K562 (cell line): Measurements from ENCODE around the gene STON1. TPM values are rescaled to one million over a fixed set of nuclear protein-coding genes. Genes with fewer than 3 reads are reported as not detected.

Source experiments
- ATAC-seq: fragments of 200-7000 bp; cut with Tn5 transposase; 3 replicates; pipeline ENCODE4 v1.9.1; 2020; ENCODE audit warnings: moderate library complexity
- BruUV-seq: library from RNA; stranded (reverse); fragments of 400-500 nt; replicated peaks from 2 replicates; lab custom pipeline; 2021; lab: Mats Ljungman, UMichigan
- CTCF ChIA-PET: fragments of 300-600 bp; formaldehyde crosslinking; extraction: SDS; loops from one replicate; lab custom pipeline; 2021; ENCODE audit warnings: low intra/inter-chr PET ratio; lab: Yijun Ruan, JAX
- POLR2A ChIA-PET: fragments of 300-600, 350-650 bp; sonication (Branson Sonifier 250); formaldehyde crosslinking; extraction: SDS; loops from one replicate; lab custom pipeline; 2021; ENCODE audit warnings: antibody characterized with exemption, inconsistent platforms; lab: Yijun Ruan, JAX
- DNase-seq, 4 experiments: peaks; one replicate each; pipeline versions ENCODE4 v3.0.0 to v3.0.0-alpha.2; 2011 to 2018; ENCODE audit warnings: low spot score in 3 of 4, mixed read lengths in 3 of 4; ENCODE audit errors: extremely low read depth in 1 of 4
- FAIRE-seq: peaks from 2 replicates; lab custom pipeline; 2011; peaks lifted over from hg19 to GRCh38; lab: Jason Lieb, UNC
- H2AFZ ChIP-seq: 2 replicates; pipeline ENCODE4 v1.6.0; 2011; ENCODE audit warnings: low read depth, low read length, control low read depth, inconsistent platforms
- H3K27ac ChIP-seq: fragments of 200-600 bp; 3 replicates; pipeline ENCODE4 v1.8.0; 2011; ENCODE audit warnings: low read depth, mild to moderate bottlenecking, control low read depth, inconsistent platforms, low read length, moderate library complexity, mixed read lengths; ENCODE audit errors: extremely low read depth
- H3K27me3 ChIP-seq, 2 experiments: fragments of 300-600 bp in 1 of 2; 2 replicates in 1 of 2; 3 replicates in 1 of 2; pipeline versions ENCODE4 v1.6.0 to v1.8.0; 2011; ENCODE audit warnings: inconsistent platforms in 2 of 2, low read length in 2 of 2, mild to moderate bottlenecking in 1 of 2, mixed read lengths in 1 of 2, moderate library complexity in 1 of 2; ENCODE audit not compliant: control insufficient read depth in 2 of 2, insufficient read depth in 2 of 2
- H3K36me3 ChIP-seq: fragments of 300-600 bp; 3 replicates; pipeline ENCODE4 v1.8.0; 2011; ENCODE audit warnings: mild to moderate bottlenecking, low read length, inconsistent platforms; ENCODE audit not compliant: control insufficient read depth, insufficient read depth
- H3K4me1 ChIP-seq, 2 experiments: fragments of 200-600 bp in 1 of 2; replicated peaks in 1 of 2; 2 replicates in 1 of 2; 3 replicates in 1 of 2; pipeline versions ENCODE4 v1.5.1 to v1.8.0; 2011; ENCODE audit warnings: inconsistent platforms in 2 of 2, low read length in 2 of 2, mild to moderate bottlenecking in 1 of 2, mixed read lengths in 1 of 2, moderate library complexity in 1 of 2; ENCODE audit not compliant: control insufficient read depth in 2 of 2, insufficient read depth in 2 of 2
- H3K4me2 ChIP-seq: 2 replicates; pipeline ENCODE4 v1.6.1; 2011; ENCODE audit warnings: low read length, control low read depth, inconsistent platforms, mixed read lengths; ENCODE audit not compliant: insufficient read depth
- H3K4me3 ChIP-seq: fragments of 200-600 bp; sonication (generic), shearing (Covaris generic); 2 replicates; pipeline ENCODE4 v1.5.1; 2016; ENCODE audit warnings: control low read depth, inconsistent platforms
- H3K79me2 ChIP-seq: fragments of 200-600 bp; 3 replicates; pipeline ENCODE4 v1.8.0; 2011; ENCODE audit warnings: low read length, inconsistent platforms; ENCODE audit not compliant: control insufficient read depth, insufficient read depth
- H3K9ac ChIP-seq, 2 experiments: 2 replicates each; pipeline versions ENCODE4 v1.6.0 to v1.6.1; 2011; ENCODE audit warnings: low read depth in 2 of 2, low read length in 2 of 2, control low read depth in 1 of 2, inconsistent platforms in 1 of 2, mild to moderate bottlenecking in 1 of 2, mixed read lengths in 1 of 2; ENCODE audit not compliant: insufficient read depth in 1 of 2
- H3K9me1 ChIP-seq: one replicate; pipeline ENCODE4 v1.6.0; 2011; ENCODE audit warnings: inconsistent platforms, mild to moderate bottlenecking, low read length, moderate library complexity; ENCODE audit not compliant: control insufficient read depth, insufficient read depth
- H3K9me3 ChIP-seq: replicated peaks from 2 replicates; pipeline ENCODE4 v1.5.1; 2011; ENCODE audit warnings: low read depth, low read length, inconsistent platforms; ENCODE audit not compliant: control insufficient read depth, insufficient read depth
- H4K20me1 ChIP-seq: replicated peaks from 2 replicates; pipeline ENCODE4 v1.6.1; 2011; ENCODE audit warnings: low read length, inconsistent platforms, mixed read lengths; ENCODE audit not compliant: control insufficient read depth, insufficient read depth
- BHLHE40 ChIP-seq: IDR thresholded peaks from 2 replicates; pipeline ENCODE4 v1.6.1; 2011; ENCODE audit warnings: low read length, improper control_type of control experiment
- CHD1 ChIP-seq: fragments of 200-600 bp; sonication (generic); IDR thresholded peaks from one replicate; pipeline ENCODE4 v1.6.1; 2012; ENCODE audit warnings: mild to moderate bottlenecking, moderate library complexity, low read length, inconsistent platforms
- ELK3 ChIP-seq: fragments of 450-650 bp; formaldehyde crosslinking; IDR thresholded peaks from 2 replicates; pipeline ENCODE4 v1.4.0; 2020; ENCODE audit warnings: mild to moderate bottlenecking
- HNRNPH1 ChIP-seq: fragments of 200-400 bp; formaldehyde crosslinking; optimal IDR thresholded peaks from 2 replicates; pipeline ENCODE3; 2017; ENCODE audit warnings: low read depth, mild to moderate bottlenecking, low read length, moderate library complexity
- ILF3 ChIP-seq: fragments of 450-650 bp; IDR thresholded peaks from 2 replicates; pipeline ENCODE4 v1.6.1; 2018; ENCODE audit warnings: antibody characterized with exemption, mild to moderate bottlenecking, moderate library complexity, borderline replicate concordance
- KDM4B ChIP-seq, 2 experiments: fragments of 450-650 bp in 1 of 2; sonication (generic) in 1 of 2; IDR thresholded peaks; 2 replicates each; pipeline ENCODE4 v1.6.1; 2016 to 2017; ENCODE audit warnings: borderline replicate concordance in 2 of 2, antibody characterized with exemption in 1 of 2, low read depth in 1 of 2, mild to moderate bottlenecking in 1 of 2
- NFATC3 ChIP-seq: fragments of 450-650 bp; IDR thresholded peaks from 2 replicates; pipeline ENCODE4 v1.6.1; 2017; ENCODE audit warnings: mild to moderate bottlenecking
- NFIX ChIP-seq: fragments of 250-450 bp; sonication (Bioruptor Pico); IDR thresholded peaks from 2 replicates; pipeline ENCODE4 v1.4.0; 2020; ENCODE audit warnings: low read depth, mild to moderate bottlenecking, moderate library complexity
- NR4A1 ChIP-seq, 2 experiments: fragments of 250-450 bp in 1 of 2; fragments of 450-650 bp in 1 of 2; sonication (Bioruptor Pico) in 1 of 2; IDR thresholded peaks; 2 replicates each; pipeline versions ENCODE4 v1.4.0 to v1.6.1; 2016 to 2020; ENCODE audit warnings: mild to moderate bottlenecking in 2 of 2, missing compliant biosample characterization in 1 of 2, missing genetic modification characterization in 1 of 2, moderate library complexity in 1 of 2
- PURB ChIP-seq: sonication (generic); formaldehyde crosslinking; IDR thresholded peaks from 2 replicates; pipeline ENCODE4 v1.9.0; 2021; ENCODE audit warnings: low read depth, mild to moderate bottlenecking, missing genetic modification reagents
- RFX1 ChIP-seq: fragments of 450-650 bp; IDR thresholded peaks from 2 replicates; pipeline ENCODE4 v1.6.1; 2016; ENCODE audit warnings: mild to moderate bottlenecking, moderate library complexity
- SETDB1 ChIP-seq: IDR thresholded peaks from one replicate; pipeline ENCODE4 v1.6.1; 2012; ENCODE audit warnings: low read length, control low read depth, inconsistent platforms
- TGIF2 ChIP-seq: sonication (generic); formaldehyde crosslinking; IDR thresholded peaks from 2 replicates; pipeline ENCODE4 v1.8.1; 2022; ENCODE audit warnings: mild to moderate bottlenecking, missing genetic modification reagents, moderate library complexity
- ZFP30 ChIP-seq: fragments of 250-450 bp; sonication (Bioruptor Pico); IDR thresholded peaks from 2 replicates; pipeline ENCODE4 v1.8.0; 2022; ENCODE audit warnings: moderate library complexity, mild to moderate bottlenecking, inconsistent platforms, borderline replicate concordance
- ZHX1 ChIP-seq: fragments of 150-350 bp; conservative IDR thresholded peaks from 2 replicates; pipeline ENCODE4 v1.6.1; 2014; ENCODE audit warnings: low read length
- ZNF3 ChIP-seq: fragments of 250-450 bp; sonication (Bioruptor Pico); IDR thresholded peaks from 2 replicates; pipeline ENCODE4 v1.5.0; 2021; ENCODE audit warnings: mild to moderate bottlenecking, moderate library complexity
- ZNF512 ChIP-seq: IDR thresholded peaks from 2 replicates; pipeline ENCODE4 v1.6.1; 2016; ENCODE audit warnings: missing genetic modification characterization, missing compliant biosample characterization
- WGBS: fragments of 100-300 bp; shearing (Covaris generic); methylation state at CpG from one replicate; pipeline ENCODE4 v1.1.6; 2016; ENCODE audit warnings: low coverage, mixed read lengths; ENCODE audit not compliant: insufficient coverage; ENCODE audit errors: missing lambda C conversion rate; 5-methylcytosine and 5-hydroxymethylcytosine counted together
- in situ Hi-C: fragments of 300-500 bp; cut with MboI; formaldehyde crosslinking; loops from 4 replicates; pipeline ENCODE4 v1.15.0; 2018; ENCODE audit warnings: inconsistent platforms, mixed read lengths
- intact Hi-C: fragments of 100-400 bp; cut with micrococcal nuclease; formaldehyde crosslinking; loops from 2 replicates; pipeline ENCODE4 v1.14.2; 2022
- polyA plus RNA-seq, 8 experiments: library from polyadenylated mRNA; depleted of rRNA in 4 of 8; stranded (reverse) in 5 of 8; unstranded in 3 of 8; fragments of >200 nt; fragmentation: Nextera tagmentation in 2 of 8; fragmentation: Illumina TruSeq in 1 of 8; extraction: Ambion mirVana in 2 of 8; extraction: Trizol in 1 of 8; gene quantifications; 2 replicates each; pipeline versions ENCODE4 v1.2.1 to v1.2.3, GENCODE V29; 2011 to 2014; ENCODE audit warnings: inconsistent platforms in 1 of 8, missing spikeins in 1 of 8
- total RNA-seq, 7 experiments: library from RNA; depleted of rRNA in 6 of 7; stranded (reverse); fragments of >200 nt in 6 of 7; fragmentation: Illumina TruSeq in 2 of 7; extraction: Trizol in 2 of 7; gene quantifications; 2 replicates each; pipeline versions ENCODE4 v1.2.1 to v1.2.3, GENCODE V29; 2011 to 2021; ENCODE audit warnings: low replicate concordance in 1 of 7

The STON1 gene
- total and polyA plus RNA-seq, 9 of the 15 experiments (the other 6 are each of a cell fraction or from before 2014, with no cell fraction given): 0.07 to 1.2 (median 0.55) TPM

GRCh38 chr2:48587961-48588360, 58.0 kb downstream of the STON1 start:
- ATAC-seq (no peak), DNase-seq (no peak), FAIRE-seq (no peak)
- Histone ChIP-seq H3K36me3 (no peaks in the 10 kb centered on the region), H3K4me3 (no peak overlapping the region), H3K27me3 (peaks cover 0 to 7% of the 10 kb centered on the region in 2 experiments; a peak in 1 of 5 replicates), H3K4me1 (no peaks in the 10 kb centered on the region; a peak in 1 of 5 replicates), H3K4me2 (no peak overlapping the region), H3K79me2 (no peaks in the 10 kb centered on the region), H3K9me3 (no peaks in the 10 kb centered on the region), H3K9ac (no peak overlapping the region), H2AFZ (no peak overlapping the region), H3K9me1 (no peaks in the 10 kb centered on the region), H4K20me1 (no peaks in the 10 kb centered on the region), H3K27ac (no peak overlapping the region)
- ChIA-PET POLR2A (no interaction called here), CTCF (interaction anchor here (1.1 to 2.4 kb wide), 3 partner anchors 43 to 478 kb away, joined by 3 to 11 read pairs (median 5); no protein-coding TSS in a partner anchor)
- 22% methylated on average over 3 of the region's 3 CpGs for WGBS
- intact Hi-C loops (loop anchor here (5.0 kb wide), 1 partner anchor 141 kb away; no protein-coding TSS in a partner anchor), in situ Hi-C loops (no loop called here)
- no TSS peak for BruUV-seq
- TF ChIP-seq NR4A1 (CRISPR knock-in tag; IDR thresholded peaks at IDR 0.05): no peak
- TF ChIP-seq NR4A1 (tag; IDR thresholded peaks at IDR 0.05): no peak
- no peak for TF ChIP-seq CHD1
- no peak for TF ChIP-seq HNRNPH1
- no peak for TF ChIP-seq TGIF2 (CRISPR knock-in tag)
- no peak for TF ChIP-seq KDM4B (IDR thresholded peaks at IDR 0.05; ENCODE audit: borderline replicate concordance in 2 of 2, low read depth in 1 of 2)
- TF ChIP-seq ZFP30 (CRISPR knock-in tag): no peak
- TF ChIP-seq ZHX1: no peak
- TF ChIP-seq ZNF512: no peak
- no peak for TF ChIP-seq NFIX (CRISPR knock-in tag)
- no peak for TF ChIP-seq NFATC3
- no peak for TF ChIP-seq ELK3
- no peak for TF ChIP-seq SETDB1
- no peak for TF ChIP-seq ZNF3 (CRISPR knock-in tag)
- no peak for TF ChIP-seq ILF3
- no peak for TF ChIP-seq PURB (CRISPR knock-in tag)
- TF ChIP-seq RFX1: no peak
- TF ChIP-seq BHLHE40: no peak
